Upper lobe of left lung (tissue), 6 donors: ENCODE results near the gene ATXN7L1. TPM values are rescaled to one million over a fixed set of nuclear protein-coding genes. Genes with fewer than 3 reads are reported as not detected.
A peak's percentile ranks its signal among the peaks of the same experiment; 100 is the strongest.

Experiments used
- ATAC-seq, 2 donors: fragments of 200-7000 bp; cut with Tn5 transposase; one replicate each; pipeline ENCODE4 v1.9.1; 2022; ENCODE audit warnings: mild to moderate bottlenecking in 2 of 2, moderate library complexity in 2 of 2; ENCODE audit not compliant: low FRiP score in 2 of 2
- DNase-seq, 2 donors: peaks; one replicate each; pipeline ENCODE4 v3.0.0-alpha.2; 2019 to 2020
- H3K27ac ChIP-seq, 4 donors: fragments of 200-600 bp; sonication (generic); one replicate each; pipeline ENCODE4 v1.5.1; 2016 to 2019
- H3K27me3 ChIP-seq, 4 donors: fragments of 200-600 bp; sonication (generic); one replicate each; pipeline ENCODE4 v1.5.1; 2017 to 2019
- H3K36me3 ChIP-seq, 4 donors: fragments of 200-600 bp; sonication (generic); one replicate each; pipeline ENCODE4 v1.5.1; 2016 to 2019
- H3K4me1 ChIP-seq, 4 donors: fragments of 200-600 bp; sonication (generic); one replicate each; pipeline ENCODE4 v1.5.1; 2018 to 2019
- H3K4me3 ChIP-seq, 4 donors: fragments of 200-600 bp; sonication (generic); one replicate each; pipeline ENCODE4 v1.5.1; 2017 to 2019; ENCODE audit warnings: mild to moderate bottlenecking in 2 of 4, moderate library complexity in 1 of 4
- H3K9me3 ChIP-seq, 4 donors: fragments of 200-600 bp; sonication (generic); one replicate each; pipeline ENCODE4 v1.5.1; 2018 to 2019
- CTCF ChIP-seq, 6 experiments: fragments of 450-650 bp in 4 of 6; fragments of 200-600 bp in 2 of 6; sonication (generic) in 2 of 6; IDR thresholded peaks; one replicate each; pipeline ENCODE4 v1.5.1; 2016 to 2019; ENCODE audit warnings: antibody characterized with exemption in 6 of 6
- EP300 ChIP-seq, 4 donors: sonication (generic); formaldehyde crosslinking; IDR thresholded peaks; one replicate each; pipeline ENCODE4 v1.5.1; 2017; ENCODE audit warnings: antibody characterized with exemption in 4 of 4, control low read depth in 2 of 4
- POLR2A ChIP-seq, 4 donors: fragments of 450-650 bp; IDR thresholded peaks; one replicate each; pipeline ENCODE4 v1.5.1; 2016 to 2017; ENCODE audit warnings: antibody characterized with exemption in 4 of 4, mild to moderate bottlenecking in 2 of 4
- POLR2AphosphoS5 ChIP-seq, 2 donors: sonication (generic); formaldehyde crosslinking; IDR thresholded peaks; one replicate each; pipeline ENCODE4 v1.5.1; 2017; ENCODE audit warnings: antibody characterized with exemption in 2 of 2
- WGBS, 2 donors: methylation state at CpG; one replicate each; pipeline ENCODE4 v1.1.5; 2017 to 2018; 5-methylcytosine and 5-hydroxymethylcytosine counted together
- total RNA-seq, 6 donors: library from RNA; depleted of rRNA in 4 of 6; stranded (reverse); fragments of >200 nt in 4 of 6; gene quantifications; one replicate each; pipeline versions ENCODE4 v1.1.0 to v1.2.1, GENCODE V29; 2016 to 2021
- donor health status: DM: no; HTN: no; CAD: no; lungs with moderate emphysema.
- donor health status: DM: no; HTN: yes; CAD: no; lungs with severe emphysema.

ATXN7L1 gene
- total RNA-seq, 6 donors from 2014 or later = 7.1 to 43.0 (median 13.4) TPM

DNA sequence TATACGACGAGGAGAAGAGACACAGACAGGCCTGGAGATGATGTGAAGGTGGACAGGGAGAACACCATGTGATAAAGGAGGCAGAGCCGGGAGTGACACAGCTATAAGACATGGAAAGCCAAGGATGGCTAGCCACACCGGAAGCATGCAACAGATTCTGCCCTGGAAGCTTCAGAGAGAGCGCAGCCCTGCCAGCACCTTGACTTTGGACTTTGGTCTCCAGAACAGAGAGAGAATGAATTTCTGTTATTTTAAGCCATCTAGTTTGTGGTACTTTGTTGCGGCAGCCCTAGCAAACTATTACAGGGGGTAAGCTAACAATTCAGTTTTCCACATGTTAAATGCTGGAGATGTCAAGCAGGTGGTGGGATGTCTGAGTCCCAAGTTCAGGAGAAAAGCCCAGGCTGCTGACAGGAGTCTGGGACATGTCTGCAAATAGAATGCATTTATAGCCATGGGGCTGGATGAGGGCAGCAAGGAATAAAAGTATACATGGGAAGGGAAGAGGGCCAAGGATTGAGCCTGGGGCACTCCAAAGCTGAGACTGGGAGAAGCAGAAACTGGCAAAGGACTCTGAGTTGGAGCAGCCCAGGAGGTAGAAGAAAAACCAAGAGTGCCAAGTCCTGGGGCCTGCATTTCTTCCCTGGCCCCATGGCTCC is 65.1 kb downstream of the ATXN7L1 start:
- H3K27me3 ChIP-seq = no peaks in the 10 kb centered on the region
- TF ChIP-seq EP300 (IDR thresholded peaks at IDR 0.05) (no peak), CTCF (IDR thresholded peaks at IDR 0.05) (no peak), POLR2AphosphoS5 (IDR thresholded peaks at IDR 0.05) (no peak), POLR2A (IDR thresholded peaks at IDR 0.05) (no peak)
- no peak overlapping the region for H3K27ac ChIP-seq
- H3K9me3 ChIP-seq = no peaks in the 10 kb centered on the region
- DNase-seq = no peak
- no peak overlapping the region for H3K4me3 ChIP-seq
- ATAC-seq = no peak
- no peaks in the 10 kb centered on the region for H3K36me3 ChIP-seq
- peaks cover 0 to 10% (median 4%) of the 10 kb centered on the region in 4 donors for H3K4me1 ChIP-seq
- whole genome bisulfite sequencing, 2 donors = 97 to 100% methylated on average over 6 of the region's 6 CpGs

GRCh38 chr7:105810556-105810955 is 65.8 kb downstream of the ATXN7L1 start:
- ATAC-seq (no peak), DNase-seq (no peak)
- Histone ChIP-seq H3K36me3 (no peaks in the 10 kb centered on the region), H3K27me3 (no peaks in the 10 kb centered on the region), H3K9me3 (no peaks in the 10 kb centered on the region), H3K4me1 (peaks cover 0 to 8% (median 3%) of the 10 kb centered on the region in 4 donors), H3K27ac (no peak overlapping the region), H3K4me3 (no peak overlapping the region)
- WGBS, 2 donors = 92 to 97% methylated on average over 8 of the region's 8 CpGs
- no peak for TF ChIP-seq EP300 (IDR thresholded peaks at IDR 0.05)
- no peak for TF ChIP-seq POLR2A (IDR thresholded peaks at IDR 0.05)
- no peak for TF ChIP-seq POLR2AphosphoS5 (IDR thresholded peaks at IDR 0.05)
- TF ChIP-seq CTCF (IDR thresholded peaks at IDR 0.05) = no peak

GRCh38 chr7:105808703-105809590 is 67.5 kb downstream of the ATXN7L1 start:
- H3K4me1 ChIP-seq = peaks cover 0 to 8% (median 3%) of the 10 kb centered on the region in 4 donors
- no peaks in the 10 kb centered on the region for H3K9me3 ChIP-seq
- DNase-seq (peak in 1 of 2 donors; percentile 55), ATAC-seq (peak; percentile 54 to 73)
- TF ChIP-seq POLR2A (IDR thresholded peaks at IDR 0.05) = no peak
- TF ChIP-seq CTCF (IDR thresholded peaks at IDR 0.05) = no peak
- no peak for TF ChIP-seq POLR2AphosphoS5 (IDR thresholded peaks at IDR 0.05)
- TF ChIP-seq EP300 (IDR thresholded peaks at IDR 0.05) = no peak
- no peak overlapping the region for H3K27ac ChIP-seq
- no peaks in the 10 kb centered on the region for H3K36me3 ChIP-seq
- H3K27me3 ChIP-seq = no peaks in the 10 kb centered on the region
- 74 to 78% methylated on average over 8 of the region's 8 CpGs for WGBS, 2 donors
- no peak overlapping the region for H3K4me3 ChIP-seq

GRCh38 chr7:105808209-105808608 is 68.2 kb downstream of the ATXN7L1 start:
- Histone ChIP-seq H3K36me3 (no peaks in the 10 kb centered on the region), H3K27me3 (no peaks in the 10 kb centered on the region), H3K27ac (no peak overlapping the region), H3K4me3 (no peak overlapping the region), H3K4me1 (peaks cover 0 to 8% (median 3%) of the 10 kb centered on the region in 4 donors), H3K9me3 (no peaks in the 10 kb centered on the region)
- DNase-seq = no peak
- TF ChIP-seq CTCF (IDR thresholded peaks at IDR 0.05) (no peak), POLR2AphosphoS5 (IDR thresholded peaks at IDR 0.05) (no peak), EP300 (IDR thresholded peaks at IDR 0.05) (no peak), POLR2A (IDR thresholded peaks at IDR 0.05) (no peak)
- no peak for ATAC-seq
- 100% methylated on average over 1 of the region's 1 CpG for WGBS, 2 donors
